COLO829 (cell line): ENCODE results near the gene CEP63.

Experiments
- DNase-seq: peaks from one replicate; pipeline ENCODE4 v3.0.0; 2012; ENCODE audit warnings: low spot score

CEP63 gene

DNA sequence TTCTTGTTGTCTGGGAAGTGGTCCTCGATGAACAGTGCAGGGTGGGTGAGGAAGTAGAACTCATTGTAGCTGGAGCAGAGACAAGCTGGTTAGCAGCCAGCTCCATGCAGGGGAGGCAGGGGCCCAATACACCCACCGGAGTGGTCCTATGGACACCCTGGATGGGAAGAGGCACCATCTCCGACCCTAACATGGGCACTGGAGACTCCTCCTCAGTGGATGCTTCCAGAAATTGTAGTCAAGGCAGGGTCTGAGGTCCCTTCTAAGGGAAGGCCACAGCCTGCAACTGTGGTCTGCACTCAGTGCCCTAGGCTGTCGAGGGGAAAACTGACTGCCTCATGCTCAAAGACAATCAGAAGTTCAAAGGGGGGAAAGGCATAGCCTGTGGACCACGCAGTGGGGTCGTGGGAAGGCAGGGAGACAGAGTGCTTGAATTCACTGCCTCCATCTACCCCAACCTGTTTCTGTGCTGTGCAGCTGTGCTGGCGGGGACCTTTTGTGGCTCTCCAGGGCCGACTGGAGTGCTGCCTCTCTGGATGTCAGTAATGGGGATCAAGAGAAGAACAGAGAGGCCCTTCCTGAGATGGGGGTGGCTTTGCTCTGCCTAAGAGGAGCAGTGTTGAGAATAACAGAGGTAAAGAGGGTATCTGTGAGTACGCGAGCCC, 123.0 kb downstream of the CEP63 start:
- no peak for DNase-seq

DNA sequence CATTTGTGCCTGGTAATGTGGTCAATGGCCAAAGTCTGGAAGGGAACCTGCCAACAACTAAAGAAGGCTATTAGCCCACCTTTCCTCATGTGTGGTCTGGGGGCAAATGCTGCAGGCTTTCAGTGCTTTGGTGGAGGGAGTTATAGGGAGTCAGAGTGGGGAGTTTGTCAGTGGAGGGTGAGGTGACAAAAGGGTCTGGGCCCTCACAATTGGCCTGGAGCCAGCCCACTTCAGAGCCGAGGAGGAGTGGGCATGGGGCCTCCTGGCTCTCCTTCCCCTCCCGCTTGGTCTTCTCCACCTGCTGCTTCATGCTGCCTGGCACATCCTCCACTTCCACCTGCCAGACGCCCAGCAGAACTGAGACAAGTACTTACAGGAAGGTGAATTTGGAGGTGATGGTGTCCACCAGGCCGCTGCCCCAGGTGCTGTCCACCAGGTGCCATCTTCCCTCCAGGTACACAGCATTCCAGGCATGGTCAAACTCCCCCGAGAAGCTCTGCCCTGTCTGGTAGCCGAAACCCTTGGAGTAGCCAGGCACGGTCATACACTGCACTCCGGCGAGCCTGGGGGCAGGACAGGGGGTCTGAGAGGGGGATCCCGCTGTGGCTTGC, 124.1 kb downstream of the CEP63 start:
- DNase-seq: no peak

DNA sequence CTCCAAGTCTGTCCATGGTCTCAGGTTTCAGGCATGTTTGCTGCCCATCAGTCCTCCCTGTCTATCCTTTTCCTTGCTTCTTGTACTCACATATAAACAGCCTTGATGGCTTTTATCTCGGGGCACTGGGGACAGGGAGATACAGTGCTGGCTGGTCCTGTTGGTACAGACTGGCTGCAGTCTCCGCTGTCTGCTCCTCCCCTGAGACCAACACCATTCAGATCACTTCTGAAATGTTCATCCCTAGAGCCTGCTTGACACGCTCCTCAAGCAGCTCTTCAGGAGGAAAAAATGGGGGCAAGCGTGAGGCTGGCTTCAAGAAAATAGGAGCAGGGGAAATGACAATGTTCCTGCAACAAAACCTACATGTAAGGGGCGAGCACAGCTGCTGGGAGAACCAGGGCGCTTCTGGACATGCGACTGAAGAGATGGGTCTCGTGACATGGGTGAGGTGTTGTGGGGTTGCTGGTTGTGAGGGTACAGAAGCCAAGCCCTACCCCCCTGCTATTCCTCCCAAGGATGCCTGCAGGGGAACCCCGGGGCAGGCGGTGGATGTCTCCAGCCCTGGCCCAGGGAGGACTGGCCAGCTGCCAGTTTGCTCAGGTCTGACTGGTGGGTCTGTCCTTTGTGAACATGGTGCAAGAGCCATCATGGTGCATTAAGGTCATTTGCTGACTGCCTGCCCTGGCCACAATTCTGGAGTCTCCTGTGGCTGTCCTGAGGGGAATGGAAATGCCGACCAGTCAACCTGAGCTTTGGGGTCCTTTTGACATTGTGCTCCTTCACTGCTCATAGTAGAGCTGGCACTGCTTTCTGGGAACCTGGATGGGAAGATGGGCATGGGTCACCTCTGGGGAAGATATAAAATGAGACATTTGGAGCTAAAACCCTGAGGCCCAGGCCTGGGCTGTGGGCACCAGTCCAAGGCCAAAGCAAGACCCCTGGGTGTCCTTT, 124.9 kb downstream of the CEP63 start:
- DNase-seq: no peak

DNA sequence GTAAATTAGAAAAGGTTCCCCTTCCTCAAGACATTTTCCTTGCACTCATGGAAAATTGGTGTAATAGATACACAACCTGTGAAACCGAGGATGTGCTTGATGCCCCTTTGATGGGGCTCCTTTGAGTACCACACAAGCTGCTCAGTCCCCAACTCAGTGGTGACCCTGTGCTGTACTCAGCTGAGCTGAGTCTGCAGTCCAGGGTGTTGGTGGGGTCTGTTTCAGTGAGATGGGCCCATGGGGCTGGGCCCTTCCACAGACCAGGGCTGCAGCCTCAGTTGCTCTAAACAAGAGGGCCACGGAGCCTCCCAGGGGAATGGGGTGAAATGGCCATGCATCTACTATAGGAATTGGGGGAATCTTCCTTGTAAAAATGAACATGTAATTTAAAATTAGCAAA, 125.7 kb downstream of the CEP63 start:
- DNase-seq: no peak

DNA sequence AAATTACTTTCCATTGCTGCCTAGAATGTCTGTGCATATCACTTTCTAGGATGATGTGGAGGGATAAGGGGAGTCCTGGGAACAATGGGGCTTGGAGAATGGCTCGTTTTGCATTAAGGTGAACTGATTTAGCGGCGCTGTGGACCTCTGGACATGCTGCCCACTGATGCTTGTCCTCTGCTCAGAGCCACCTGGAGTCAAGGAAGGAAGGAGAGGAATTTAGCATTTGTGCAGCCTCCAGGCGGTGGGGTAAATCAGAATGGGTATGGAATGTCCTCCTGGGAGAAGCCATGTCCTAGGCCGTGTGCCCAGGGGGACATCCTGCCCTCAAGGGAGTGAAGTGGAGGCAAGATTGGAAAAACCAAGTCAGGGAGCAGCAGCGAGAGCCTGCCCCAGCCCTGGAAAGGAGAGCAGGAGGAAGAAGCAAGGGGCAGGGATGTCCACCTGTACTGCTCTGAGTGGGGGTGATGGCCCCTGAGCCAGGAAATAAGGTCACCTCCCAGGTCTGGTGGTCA, 127.2 kb downstream of the CEP63 start:
- no peak for DNase-seq

DNA sequence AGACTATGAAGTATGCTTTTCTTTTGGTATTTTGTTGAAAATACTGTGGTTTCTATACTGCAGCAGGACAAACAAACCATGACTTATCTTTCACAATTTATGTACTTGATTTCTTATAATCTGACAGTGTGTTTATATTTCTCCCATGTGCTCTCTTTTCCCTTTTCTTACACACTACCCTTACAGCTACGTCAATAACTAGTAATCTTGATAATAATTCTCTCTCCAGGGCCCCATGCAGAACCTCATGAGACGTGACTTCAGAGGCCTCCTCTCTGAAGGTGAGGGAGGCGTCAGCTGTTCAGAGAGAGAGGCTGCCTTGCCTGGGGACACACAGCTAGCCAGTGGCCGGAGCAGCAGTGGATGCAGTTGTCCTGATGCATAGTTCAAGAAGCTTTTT, 129.1 kb downstream of the CEP63 start:
- no peak for DNase-seq

DNA sequence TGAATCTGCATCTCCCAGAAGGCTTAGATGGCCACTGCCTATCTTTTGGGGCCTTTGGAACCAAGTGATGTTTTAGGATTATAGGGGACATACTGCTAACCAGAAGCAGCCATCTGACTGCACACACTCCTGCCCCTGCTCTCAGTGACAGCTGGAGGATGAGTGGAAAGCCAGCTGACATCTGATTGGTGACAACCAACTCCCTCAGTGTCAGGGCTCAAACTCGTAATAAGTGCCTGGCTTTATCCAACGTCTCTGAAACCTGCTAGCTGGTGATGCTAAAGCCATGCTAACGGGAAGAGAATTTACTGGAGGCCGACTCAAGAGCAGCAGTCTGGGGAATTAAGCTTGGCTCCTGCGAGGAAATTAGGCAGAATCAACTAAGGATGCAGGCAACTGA, 129.9 kb downstream of the CEP63 start:
- DNase-seq: no peak

DNA sequence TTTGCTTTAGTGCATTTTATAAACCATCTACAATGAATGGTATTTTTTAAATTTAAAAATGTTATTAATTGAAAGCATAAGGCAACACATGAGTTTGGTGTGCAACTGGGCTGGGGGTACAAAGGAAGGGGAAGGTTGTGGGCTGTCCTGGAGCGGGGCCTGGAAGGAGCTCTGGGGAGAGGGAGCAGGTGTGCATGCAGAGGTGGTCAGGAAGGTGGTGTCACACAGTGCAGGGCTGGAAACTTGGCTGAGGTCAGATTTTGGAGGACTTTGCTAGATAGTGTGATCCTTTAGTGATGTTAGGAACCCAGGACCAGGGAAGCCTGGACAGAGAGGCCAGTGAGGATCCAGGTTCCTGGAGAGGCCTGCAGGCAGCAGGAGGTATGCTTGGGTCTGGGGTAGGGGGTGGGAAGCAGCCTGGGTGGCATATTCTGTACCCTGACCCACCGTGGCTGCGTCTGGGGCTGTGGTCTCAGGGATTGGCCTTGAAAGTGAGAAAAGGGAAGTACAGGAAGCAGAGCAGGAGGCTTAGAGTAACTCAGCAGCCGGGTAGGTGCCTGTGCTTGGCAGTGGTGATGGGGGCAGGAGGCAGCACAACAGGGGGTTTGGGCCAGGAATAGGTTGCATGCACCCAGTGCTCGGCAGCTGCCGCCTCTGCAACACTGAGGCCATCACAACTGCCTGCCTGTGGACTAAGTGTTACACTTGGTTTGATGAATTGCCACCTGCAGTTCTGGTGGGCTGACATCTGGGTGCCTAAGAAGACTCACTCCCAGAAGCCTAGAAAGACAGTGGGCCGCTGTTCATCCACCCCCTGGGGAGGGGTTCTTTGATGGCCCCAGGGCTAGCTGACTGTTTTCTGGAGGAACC, 132.0 kb downstream of the CEP63 start:
- no peak for DNase-seq

DNA sequence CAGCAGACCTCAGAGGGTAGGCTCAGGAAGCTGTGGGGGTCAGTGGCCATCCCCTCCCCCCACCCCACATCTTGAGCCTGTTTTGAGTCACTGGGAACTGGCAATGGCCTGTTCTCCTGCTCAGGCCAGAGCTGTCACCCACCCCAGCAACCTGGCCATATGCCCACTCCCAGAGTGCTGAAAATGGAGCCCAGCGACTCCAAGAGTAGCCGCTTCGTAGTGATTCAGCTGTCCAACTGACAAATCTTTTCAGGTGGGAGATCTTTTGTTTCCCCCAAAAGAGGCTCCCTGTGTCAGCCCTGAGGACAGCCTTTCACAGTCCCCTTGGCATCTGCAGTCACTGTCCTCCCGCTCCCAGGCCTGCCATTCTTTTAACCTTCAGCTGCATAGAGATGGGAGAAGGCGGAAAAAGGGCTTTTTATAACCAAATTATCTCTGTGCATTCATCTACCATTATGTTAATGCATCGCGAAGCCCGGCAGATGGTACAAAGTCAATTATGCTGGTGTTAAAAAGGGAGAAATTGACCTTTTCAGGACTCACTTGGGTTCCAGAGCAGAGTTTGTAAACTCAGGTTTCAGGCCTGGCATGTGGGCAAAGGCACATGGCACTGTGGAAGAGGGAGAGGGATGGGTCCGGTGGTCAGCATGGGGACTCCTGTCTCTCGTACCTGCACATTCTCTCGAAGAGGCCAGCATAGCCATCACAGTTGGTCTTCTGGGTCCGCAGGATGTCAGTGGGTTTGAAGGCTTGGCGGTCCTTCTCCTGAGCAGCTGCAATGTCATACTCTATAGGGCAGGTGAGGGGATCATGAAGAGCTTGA, 132.8 kb downstream of the CEP63 start:
- no peak for DNase-seq

DNA sequence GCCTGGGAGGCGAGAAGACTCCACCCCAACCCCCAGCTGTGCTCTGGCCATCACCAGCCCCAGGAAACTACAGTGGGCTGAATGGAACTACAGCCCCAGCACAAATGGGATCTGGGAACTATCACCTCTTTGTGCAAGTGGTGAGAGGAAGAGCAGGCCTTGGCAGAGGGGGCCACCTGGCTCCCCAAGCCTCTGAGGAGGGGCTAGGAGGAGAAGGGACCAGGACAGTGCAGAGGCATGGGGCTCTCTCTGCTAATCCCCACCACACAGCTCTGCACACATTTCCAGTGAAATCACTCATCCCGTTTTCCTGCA, 133.4 kb downstream of the CEP63 start:
- DNase-seq: no peak

DNA sequence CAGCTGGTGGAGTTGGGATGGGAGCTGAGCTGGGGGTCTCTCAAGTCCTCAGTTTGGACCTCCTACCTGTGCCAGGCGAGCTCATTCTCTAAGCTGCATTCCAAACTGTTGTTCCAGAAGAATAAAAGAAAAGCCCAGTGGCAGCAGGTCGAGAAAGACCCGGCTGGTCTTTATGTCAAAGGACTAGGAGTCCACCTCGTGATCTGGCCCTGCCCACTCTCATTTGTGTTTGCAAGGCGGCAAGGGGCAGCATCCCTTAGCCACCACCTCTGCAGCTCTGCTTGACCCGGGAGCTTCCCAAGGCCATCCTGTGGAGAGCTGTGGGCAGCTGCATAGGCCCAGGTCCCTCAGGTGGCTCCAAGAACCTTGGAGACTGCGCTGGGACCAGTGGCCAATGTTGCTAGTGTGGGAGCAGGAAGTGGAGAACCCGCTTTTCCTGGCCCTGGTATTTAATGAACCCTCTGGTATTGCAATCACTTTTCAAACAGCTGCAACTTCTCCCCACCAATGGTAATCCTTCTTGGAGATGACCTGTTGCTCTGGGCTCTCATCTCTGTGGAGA, 134.1 kb downstream of the CEP63 start:
- no peak for DNase-seq

DNA sequence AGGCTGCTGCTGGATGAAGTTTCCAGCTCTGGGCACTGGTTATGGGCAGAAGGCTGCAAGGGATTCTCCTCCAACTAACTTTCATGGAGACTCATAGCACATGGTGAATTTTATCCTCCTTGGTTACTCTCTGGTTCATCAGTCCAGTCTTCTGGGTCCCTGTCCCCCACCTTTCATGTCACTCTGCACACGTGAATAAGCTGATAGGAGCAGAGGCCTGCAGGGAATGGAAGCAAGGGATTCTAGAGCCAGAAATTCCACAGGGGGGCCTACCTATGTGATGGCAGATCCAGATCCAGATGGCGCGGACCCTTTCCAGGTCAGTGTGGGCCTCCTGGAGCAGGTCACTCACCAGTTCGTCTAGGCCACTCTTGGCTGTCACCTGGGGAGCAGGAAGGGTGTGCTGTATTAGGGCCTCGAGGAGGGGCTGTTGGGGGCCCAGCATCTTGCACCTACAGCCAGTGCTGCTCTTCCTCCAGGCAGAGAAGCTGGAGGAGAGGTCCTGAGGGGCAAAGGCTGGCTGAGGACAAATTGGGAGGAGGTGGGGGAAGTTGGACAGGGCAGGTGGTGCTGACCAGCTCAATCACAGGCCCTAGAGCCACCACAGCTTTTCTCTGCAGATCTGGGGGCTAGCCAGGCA, 134.7 kb downstream of the CEP63 start:
- no peak for DNase-seq

DNA sequence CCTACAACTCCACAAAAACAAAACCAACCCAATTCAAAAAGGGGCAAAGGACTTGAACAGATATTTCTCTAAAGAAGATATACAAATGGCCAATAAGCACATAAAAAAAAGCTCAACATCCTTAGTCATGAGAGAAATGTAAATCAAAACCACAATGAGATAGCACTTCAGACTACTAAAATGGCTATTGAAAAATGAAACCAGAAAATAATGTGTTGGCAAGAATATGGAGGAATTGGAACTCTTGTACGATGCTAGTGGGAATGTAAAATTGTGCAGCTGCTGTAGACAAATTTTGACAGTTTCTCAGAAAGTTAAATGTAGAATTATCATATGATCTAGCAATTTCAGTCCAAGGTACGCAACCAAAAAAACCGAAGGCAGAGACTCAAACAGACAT, 136.0 kb downstream of the CEP63 start:
- DNase-seq: no peak

DNA sequence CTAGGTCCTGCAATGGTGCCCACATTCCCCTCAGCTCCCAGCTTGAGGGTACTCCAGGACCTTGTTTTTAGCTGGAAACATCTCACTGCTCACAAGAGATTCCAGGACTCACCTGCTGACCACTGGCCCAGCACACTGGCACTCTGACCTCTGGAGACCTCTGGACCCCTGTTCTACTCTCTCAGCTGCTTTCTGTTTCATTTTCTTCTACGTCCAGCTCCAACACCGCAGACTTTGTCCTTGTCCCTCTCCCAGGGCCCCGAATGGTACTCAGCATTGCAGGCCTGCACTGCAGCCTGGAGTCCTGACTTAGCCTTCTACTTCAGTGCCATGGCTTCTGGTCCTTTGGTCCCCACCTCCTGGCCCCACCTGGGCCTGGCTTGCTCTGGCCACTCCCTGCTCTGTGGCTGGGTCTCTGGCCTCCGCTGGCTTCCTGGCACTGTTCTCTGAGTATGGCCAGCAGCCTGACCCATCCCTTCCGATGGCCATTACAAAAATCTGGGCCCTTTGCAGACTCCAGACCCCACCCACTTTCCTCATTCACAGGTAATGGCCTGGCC, 137.0 kb downstream of the CEP63 start:
- no peak for DNase-seq

DNA sequence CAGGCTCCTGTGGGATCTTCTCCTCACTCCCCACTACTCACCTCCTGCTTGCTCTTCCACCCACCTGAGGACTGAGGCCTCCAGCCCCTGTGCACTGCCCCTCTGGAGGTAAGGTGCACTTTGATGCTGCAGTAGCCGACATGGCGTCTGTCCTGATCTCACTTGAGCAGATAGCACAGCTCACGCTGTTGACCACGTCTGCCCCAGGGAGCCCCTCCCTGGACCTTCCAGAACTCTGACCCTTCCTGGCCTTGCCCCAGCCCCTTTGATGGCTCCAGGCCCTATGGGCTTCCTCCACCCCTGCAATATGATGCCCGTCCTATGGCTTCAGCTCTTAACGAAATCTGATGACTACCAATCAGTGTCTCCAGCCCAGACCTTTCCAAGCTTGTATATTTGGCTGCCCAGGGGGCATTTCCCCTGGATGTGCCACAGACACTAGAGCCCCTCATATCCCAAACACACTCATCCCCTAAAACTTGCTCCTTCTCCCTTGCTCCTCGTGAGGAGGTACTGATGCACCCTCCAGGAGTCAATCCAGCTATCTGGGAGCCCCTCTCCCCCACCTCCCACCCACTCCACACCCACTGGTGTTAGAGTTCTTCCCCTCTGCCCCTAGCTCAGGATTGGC, 137.9 kb downstream of the CEP63 start:
- no peak for DNase-seq
